DND-41 (cell line): ENCODE data around the gene FGF5.

Experiments used
- ATAC-seq: fragments of 200-7000 bp; cut with Tn5 transposase; 3 replicates; pipeline ENCODE4 v1.9.1; 2021; ENCODE audit warnings: low read depth; ENCODE audit not compliant: insufficient read depth
- DNase-seq: peaks from one replicate; pipeline ENCODE4 v3.0.0-alpha.2; 2020
- H2AFZ ChIP-seq: 2 replicates; pipeline ENCODE4 v1.6.0; 2012; ENCODE audit warnings: low read depth, low read length
- H3K27ac ChIP-seq: 2 replicates; pipeline ENCODE4 v1.5.1; 2012; ENCODE audit warnings: low read length, inconsistent platforms
- H3K27me3 ChIP-seq: fragments of 200-600 bp; sonication (generic); 2 replicates; pipeline ENCODE4 v1.6.0; 2012; ENCODE audit warnings: low read length, mild to moderate bottlenecking, inconsistent platforms; ENCODE audit not compliant: insufficient read depth, poor library complexity
- H3K36me3 ChIP-seq: 2 replicates; pipeline ENCODE4 v1.5.1; 2012; ENCODE audit warnings: low read length, inconsistent platforms; ENCODE audit not compliant: insufficient read depth
- H3K4me1 ChIP-seq: 2 replicates; pipeline ENCODE4 v1.5.1; 2012; ENCODE audit warnings: mild to moderate bottlenecking, low read length; ENCODE audit not compliant: insufficient read depth
- H3K4me2 ChIP-seq: 2 replicates; pipeline ENCODE4 v1.6.0; 2012; ENCODE audit warnings: mild to moderate bottlenecking, moderate library complexity, low read length, inconsistent platforms; ENCODE audit not compliant: insufficient read depth
- H3K4me3 ChIP-seq, 2 experiments: fragments of 200-600 bp in 1 of 2; shearing (Covaris generic) in 1 of 2; 2 replicates each; pipeline ENCODE4 v1.5.1; 2012 to 2016; ENCODE audit warnings: inconsistent platforms in 2 of 2, low read length in 2 of 2, mild to moderate bottlenecking in 2 of 2, low read depth in 1 of 2, moderate library complexity in 1 of 2
- H3K79me2 ChIP-seq: 2 replicates; pipeline ENCODE4 v1.6.0; 2012; ENCODE audit warnings: low read length, inconsistent platforms; ENCODE audit not compliant: insufficient read depth
- H3K9ac ChIP-seq: 2 replicates; pipeline ENCODE4 v1.6.0; 2012; ENCODE audit warnings: low read depth, mild to moderate bottlenecking, inconsistent platforms, low read length, moderate library complexity
- H3K9me3 ChIP-seq: 2 replicates; pipeline ENCODE4 v1.5.1; 2012; ENCODE audit warnings: low read length, moderate library complexity, mild to moderate bottlenecking, inconsistent platforms; ENCODE audit not compliant: insufficient read depth, severe bottlenecking
- H4K20me1 ChIP-seq: 2 replicates; pipeline ENCODE4 v1.6.0; 2012; ENCODE audit warnings: low read length; ENCODE audit not compliant: insufficient read depth
- CTCF ChIP-seq: IDR thresholded peaks from 2 replicates; pipeline ENCODE4 v1.5.1; 2012; ENCODE audit warnings: borderline replicate concordance, low read length, moderate library complexity, mild to moderate bottlenecking; ENCODE audit not compliant: poor library complexity, severe bottlenecking; ENCODE audit errors: extremely low read depth
- EZH2 ChIP-seq: IDR thresholded peaks from 3 replicates; pipeline ENCODE4 v1.6.1; 2012; ENCODE audit warnings: borderline replicate concordance, low read depth, mild to moderate bottlenecking, moderate library complexity, low read length, inconsistent platforms; ENCODE audit not compliant: severe bottlenecking

The FGF5 gene

DNA sequence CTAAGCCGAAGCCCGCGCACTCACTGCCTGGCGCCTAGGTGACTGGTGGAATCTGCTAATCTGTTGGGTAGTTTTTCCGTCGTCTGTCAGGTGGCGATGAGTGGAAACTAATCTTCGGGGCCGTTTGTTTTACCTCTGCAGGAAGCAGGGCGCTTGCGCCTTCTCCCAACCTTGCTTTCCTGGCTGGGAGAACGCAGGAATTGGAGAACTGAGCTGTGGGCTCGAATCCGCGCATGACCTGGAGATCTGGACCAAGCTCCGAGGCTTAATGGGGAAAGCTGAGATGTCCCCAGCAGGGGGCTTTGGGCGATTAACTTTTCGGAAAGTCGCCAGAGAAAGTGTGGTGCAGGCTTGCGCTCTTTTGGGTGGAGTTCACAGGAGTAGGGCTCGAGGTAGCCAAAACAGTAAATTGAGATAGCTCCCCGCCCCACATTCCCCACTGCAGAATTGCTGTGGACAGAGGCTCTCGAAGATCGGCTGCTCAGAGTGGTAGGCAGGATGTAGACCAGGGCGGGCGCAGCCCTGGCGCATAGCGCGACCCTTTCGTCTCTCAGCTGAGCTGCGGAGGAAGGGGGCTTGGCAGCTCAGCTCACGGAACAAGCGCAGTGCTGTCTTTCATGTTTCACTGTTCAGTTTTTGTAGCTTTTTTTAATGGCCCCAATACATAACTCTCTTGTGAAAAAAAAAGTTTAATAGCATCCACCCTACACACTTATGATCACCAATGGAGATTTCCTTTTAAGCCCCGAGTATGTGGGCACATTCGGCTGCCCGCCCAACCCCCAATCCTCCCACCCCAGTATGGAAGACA is 2.7 kb upstream of the FGF5 start:
- H3K4me2 ChIP-seq = no peak overlapping the region
- H3K4me3 ChIP-seq = no peak overlapping the region
- ATAC-seq (no peak), DNase-seq (no peak)
- no peaks in the 10 kb centered on the region for H3K4me1 ChIP-seq
- no peaks in the 10 kb centered on the region for H3K9me3 ChIP-seq
- no peaks in the 10 kb centered on the region for H3K36me3 ChIP-seq
- TF ChIP-seq EZH2 (no peak), CTCF (no peak)
- H4K20me1 ChIP-seq = no peaks in the 10 kb centered on the region
- no peak overlapping the region for H3K27ac ChIP-seq
- no peaks in the 10 kb centered on the region for H3K27me3 ChIP-seq
- no peak overlapping the region for H3K9ac ChIP-seq
- H3K79me2 ChIP-seq = no peaks in the 10 kb centered on the region
- no peak overlapping the region for H2AFZ ChIP-seq

DNA sequence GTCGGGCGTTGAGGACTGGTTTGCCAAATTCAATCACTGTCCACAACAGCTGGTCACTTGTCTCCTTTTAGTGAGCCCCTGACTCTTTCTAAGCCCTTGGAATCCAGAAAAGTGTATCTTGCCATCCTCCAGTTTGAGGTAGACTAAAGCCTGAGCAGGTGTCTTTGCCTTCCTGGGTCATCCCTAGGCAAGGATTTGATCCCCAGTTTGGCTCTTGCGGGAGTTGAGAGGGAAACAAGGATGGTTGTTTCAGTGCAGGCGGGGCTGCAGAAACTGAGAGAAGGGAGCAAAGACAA is 2.2 kb upstream of the FGF5 start:
- no peaks in the 10 kb centered on the region for H3K36me3 ChIP-seq
- no peak overlapping the region for H3K4me3 ChIP-seq
- no peak overlapping the region for H3K27ac ChIP-seq
- no peak overlapping the region for H2AFZ ChIP-seq
- H3K9me3 ChIP-seq = no peaks in the 10 kb centered on the region
- H3K79me2 ChIP-seq = no peaks in the 10 kb centered on the region
- ATAC-seq = no peak
- H3K9ac ChIP-seq = no peak overlapping the region
- H3K4me2 ChIP-seq = no peak overlapping the region
- H3K27me3 ChIP-seq = no peaks in the 10 kb centered on the region
- DNase-seq = no peak
- no peaks in the 10 kb centered on the region for H4K20me1 ChIP-seq
- no peaks in the 10 kb centered on the region for H3K4me1 ChIP-seq
- TF ChIP-seq CTCF = no peak
- TF ChIP-seq EZH2 = no peak

DNA sequence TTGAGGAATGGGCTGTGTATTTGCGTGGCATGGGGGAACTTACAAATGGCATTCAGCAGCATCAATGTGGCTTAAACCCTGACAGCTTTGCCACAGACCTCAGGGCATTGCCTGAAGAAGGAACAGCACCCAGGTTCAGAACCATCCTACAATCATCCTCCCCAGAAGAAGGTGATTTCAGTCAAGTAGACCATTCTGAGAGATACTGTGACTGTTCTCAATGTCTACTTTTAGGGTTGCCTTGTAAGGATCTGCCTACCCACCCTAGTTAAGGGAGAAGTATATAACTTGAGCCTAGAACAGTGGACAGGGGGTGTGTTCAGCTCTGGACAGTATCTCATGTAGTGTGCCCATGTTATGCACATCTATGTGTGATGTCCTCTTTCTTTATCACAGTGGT is 1.6 kb upstream of the FGF5 start:
- no peaks in the 10 kb centered on the region for H3K27me3 ChIP-seq
- ATAC-seq (no peak), DNase-seq (no peak)
- no peak overlapping the region for H3K4me3 ChIP-seq
- no peak overlapping the region for H3K27ac ChIP-seq
- H3K36me3 ChIP-seq = no peaks in the 10 kb centered on the region
- H4K20me1 ChIP-seq = no peaks in the 10 kb centered on the region
- no peaks in the 10 kb centered on the region for H3K4me1 ChIP-seq
- no peak overlapping the region for H3K9ac ChIP-seq
- H3K79me2 ChIP-seq = no peaks in the 10 kb centered on the region
- H2AFZ ChIP-seq = no peak overlapping the region; the same call in 1 of the 2 replicates
- H3K9me3 ChIP-seq = no peaks in the 10 kb centered on the region
- TF ChIP-seq EZH2 (no peak), CTCF (no peak)
- H3K4me2 ChIP-seq = no peak overlapping the region
